Activated T-cell treated with anti-CD3 and anti-CD28 coated beads for 48 hours (primary cell): ENCODE results near the gene BRD4.
A peak's percentile ranks its signal among the peaks of the same experiment; 100 is the strongest.

Source experiments
- DNase-seq: peaks from one replicate; pipeline ENCODE4 v3.0.0-alpha.2; 2020; ENCODE audit warnings: low read depth

The BRD4 gene

GRCh38 chr19:15265214-15265849 is 67.0 kb downstream of the BRD4 start:
- DNase-seq, result no peak

GRCh38 chr19:15264933-15265206 is 67.5 kb downstream of the BRD4 start:
- DNase-seq, result no peak

GRCh38 chr19:15264061-15264932 is 68.0 kb downstream of the BRD4 start:
- peak; percentile 64 for DNase-seq

GRCh38 chr19:15263361-15263985 is 68.9 kb downstream of the BRD4 start:
- no peak for DNase-seq

GRCh38 chr19:15262011-15262410 is 70.3 kb downstream of the BRD4 start:
- no peak for DNase-seq

- DNase-seq, result no peak
Observed at GRCh38 chr19:15260939-15261338, 71.4 kb downstream of the BRD4 start.

GRCh38 chr19:15259907-15260306 is 72.4 kb downstream of the BRD4 start:
- DNase-seq, result no peak

GRCh38 chr19:15257782-15258181 is 74.6 kb downstream of the BRD4 start:
- DNase-seq, result no peak

- no peak for DNase-seq
Observed at GRCh38 chr19:15256708-15257331, 75.5 kb downstream of the BRD4 start.

- no peak for DNase-seq
Observed at GRCh38 chr19:15255359-15255990, 76.9 kb downstream of the BRD4 start.

- no peak for DNase-seq
Observed at GRCh38 chr19:15254547-15254946, 77.8 kb downstream of the BRD4 start.

- DNase-seq, result no peak
Observed at GRCh38 chr19:15253513-15253912, 78.8 kb downstream of the BRD4 start.

GRCh38 chr19:15253061-15253460 is 79.3 kb downstream of the BRD4 start:
- no peak for DNase-seq

GRCh38 chr19:15252398-15253018 is 79.8 kb downstream of the BRD4 start:
- DNase-seq, result no peak

GRCh38 chr19:15251749-15252397 is 80.5 kb downstream of the BRD4 start:
- DNase-seq, result no peak

- no peak for DNase-seq
Observed at GRCh38 chr19:15251010-15251748, 81.2 kb downstream of the BRD4 start.

- no peak for DNase-seq
Observed at GRCh38 chr19:15250640-15250993, 81.7 kb downstream of the BRD4 start.

- DNase-seq, result no peak
Observed at GRCh38 chr19:15249972-15250639, 82.2 kb downstream of the BRD4 start.

- no peak for DNase-seq
Observed at GRCh38 chr19:15249528-15249874, 82.8 kb downstream of the BRD4 start.
